ENCODE results near the gene TF.

TF gene

DNA sequence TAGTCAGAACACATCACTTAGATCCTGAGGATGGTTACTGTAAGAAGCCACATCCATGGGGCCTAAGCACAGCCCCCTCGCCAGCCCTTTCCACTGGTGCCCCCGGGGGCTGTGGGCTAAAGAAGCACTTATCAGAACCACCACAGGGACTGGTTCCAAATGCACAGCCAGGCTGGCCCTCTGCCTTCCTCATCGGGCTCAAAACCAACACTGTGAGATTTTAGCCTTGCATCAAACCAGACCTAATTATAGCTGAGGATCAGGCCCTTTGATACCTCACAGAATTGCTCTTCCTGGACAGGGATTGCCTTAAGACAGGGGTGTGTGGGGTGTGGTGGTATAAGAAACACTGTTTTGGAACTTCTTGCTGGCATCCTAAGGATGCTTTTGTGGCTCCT lies 83.1 kb downstream of the TF start:
- WGBS: 59% methylated on average over 2 of the region's 3 CpGs

DNA sequence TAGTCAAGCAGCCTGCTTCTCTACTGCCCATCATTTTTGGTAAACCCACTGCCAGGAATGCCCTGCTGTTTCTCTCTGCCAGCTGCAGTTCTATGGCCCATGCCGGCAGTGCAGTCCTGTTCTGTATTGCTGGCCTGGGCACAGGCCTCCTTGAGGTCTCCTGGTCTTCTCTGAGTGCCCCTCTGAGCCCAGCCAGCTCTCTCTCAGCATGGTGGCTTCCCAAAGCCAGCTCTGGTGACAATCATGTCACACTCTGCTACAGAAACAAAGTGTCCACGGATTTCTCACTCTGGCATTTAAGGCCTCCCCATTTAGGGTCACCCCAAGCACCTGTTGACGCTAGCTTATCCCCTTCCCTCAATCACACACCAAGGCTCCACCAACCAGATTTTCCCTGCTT lies 83.9 kb downstream of the TF start:
- H3K4me3 ChIP-seq (ENCODE audit: insufficient read depth in 1 of 2, low read depth in 1 of 2, low read length in 2 of 2): no peak overlapping the region
- H2AK5ac ChIP-seq (ENCODE audit: low read length, severe bottlenecking): no peak overlapping the region
- H2BK120ac ChIP-seq (ENCODE audit: low read depth, low read length): no peak overlapping the region
- no peak overlapping the region for H2AFZ ChIP-seq (ENCODE audit: low read depth, low read length)
- WGBS: 72% methylated on average over 3 of the region's 3 CpGs
- no peak overlapping the region for H3K18ac ChIP-seq (ENCODE audit: low read depth in 1 of 2, low read length in 2 of 2)
- no peak overlapping the region for H3K9ac ChIP-seq (ENCODE audit: low read length)
- H3K27me3 ChIP-seq (ENCODE audit: control insufficient read depth in 1 of 2, insufficient read depth in 1 of 2, low read length in 2 of 2): peaks cover 4 to 8% of the 10 kb centered on the region in 2 experiments
- no peak overlapping the region for H4K91ac ChIP-seq (ENCODE audit: low read length)
- H3K79me1 ChIP-seq (replicated peaks; ENCODE audit: low read length, poor library complexity, severe bottlenecking): no peaks in the 10 kb centered on the region
- H3K27ac ChIP-seq (ENCODE audit: low read length, poor library complexity, severe bottlenecking): no peak overlapping the region
- H3K36me3 ChIP-seq (ENCODE audit: control insufficient read depth in 1 of 2, insufficient read depth in 2 of 2, low read depth in 1 of 2, low read length in 2 of 2): peaks cover 6 to 29% of the 10 kb centered on the region in 2 experiments
- no peak overlapping the region for H2BK12ac ChIP-seq (ENCODE audit: low read length in 2 of 2)
- H3K4me2 ChIP-seq (ENCODE audit: low read length, poor library complexity, severe bottlenecking): no peak overlapping the region
- H4K8ac ChIP-seq (ENCODE audit: low read length): no peak overlapping the region
- no peak overlapping the region for H3K14ac ChIP-seq (ENCODE audit: low read length in 2 of 2)
- DNase-seq: no peak
- H3K9me3 ChIP-seq (ENCODE audit: control insufficient read depth, low read length): no peaks in the 10 kb centered on the region
- no peak overlapping the region for H2BK5ac ChIP-seq (ENCODE audit: low read depth, low read length, poor library complexity, severe bottlenecking)
- H2BK15ac ChIP-seq (ENCODE audit: low read depth, poor library complexity, severe bottlenecking): no peak overlapping the region
- H3K4ac ChIP-seq (ENCODE audit: low read depth in 1 of 2, low read length in 2 of 2): no peak overlapping the region
- peaks cover 2% of the 10 kb centered on the region for H3K4me1 ChIP-seq (ENCODE audit: control insufficient read depth, insufficient read depth, low read depth, low read length)
- H3K23ac ChIP-seq (ENCODE audit: low read length in 2 of 2): no peak overlapping the region

More for the DNA sequence above, 83.1 kb downstream of the TF start:
- H3K36me3 ChIP-seq (ENCODE audit: control insufficient read depth in 1 of 2, insufficient read depth in 2 of 2, low read depth in 1 of 2, low read length in 2 of 2): peaks cover 10 to 32% of the 10 kb centered on the region in 2 experiments
- peaks cover 2% of the 10 kb centered on the region for H3K4me1 ChIP-seq (ENCODE audit: control insufficient read depth, insufficient read depth, low read depth, low read length)
- H3K9me3 ChIP-seq (ENCODE audit: control insufficient read depth, low read length): no peaks in the 10 kb centered on the region
- no peak overlapping the region for H2BK15ac ChIP-seq (ENCODE audit: low read depth, poor library complexity, severe bottlenecking)
- DNase-seq: no peak
- no peaks in the 10 kb centered on the region for H3K79me1 ChIP-seq (replicated peaks; ENCODE audit: low read length, poor library complexity, severe bottlenecking)
- H3K9ac ChIP-seq (ENCODE audit: low read length): no peak overlapping the region
- no peak overlapping the region for H2BK12ac ChIP-seq (ENCODE audit: low read length in 2 of 2)
- H2BK5ac ChIP-seq (ENCODE audit: low read depth, low read length, poor library complexity, severe bottlenecking): no peak overlapping the region
- H2BK120ac ChIP-seq (ENCODE audit: low read depth, low read length): no peak overlapping the region
- H4K91ac ChIP-seq (ENCODE audit: low read length): no peak overlapping the region
- H3K4me3 ChIP-seq (ENCODE audit: insufficient read depth in 1 of 2, low read depth in 1 of 2, low read length in 2 of 2): no peak overlapping the region
- no peak overlapping the region for H3K4me2 ChIP-seq (ENCODE audit: low read length, poor library complexity, severe bottlenecking)
- H2AK5ac ChIP-seq (ENCODE audit: low read length, severe bottlenecking): no peak overlapping the region
- H3K4ac ChIP-seq (ENCODE audit: low read depth in 1 of 2, low read length in 2 of 2): no peak overlapping the region
- peak overlapping the region; percentile 5 for H2AFZ ChIP-seq (ENCODE audit: low read depth, low read length)
- peaks cover 4 to 8% of the 10 kb centered on the region in 2 experiments for H3K27me3 ChIP-seq (ENCODE audit: control insufficient read depth in 1 of 2, insufficient read depth in 1 of 2, low read length in 2 of 2)
- no peak overlapping the region for H3K27ac ChIP-seq (ENCODE audit: low read length, poor library complexity, severe bottlenecking)
- no peak overlapping the region for H3K23ac ChIP-seq (ENCODE audit: low read length in 2 of 2)
- no peak overlapping the region for H3K14ac ChIP-seq (ENCODE audit: low read length in 2 of 2)
- H3K18ac ChIP-seq (ENCODE audit: low read depth in 1 of 2, low read length in 2 of 2): no peak overlapping the region
- H4K8ac ChIP-seq (ENCODE audit: low read length): no peak overlapping the region

DNA sequence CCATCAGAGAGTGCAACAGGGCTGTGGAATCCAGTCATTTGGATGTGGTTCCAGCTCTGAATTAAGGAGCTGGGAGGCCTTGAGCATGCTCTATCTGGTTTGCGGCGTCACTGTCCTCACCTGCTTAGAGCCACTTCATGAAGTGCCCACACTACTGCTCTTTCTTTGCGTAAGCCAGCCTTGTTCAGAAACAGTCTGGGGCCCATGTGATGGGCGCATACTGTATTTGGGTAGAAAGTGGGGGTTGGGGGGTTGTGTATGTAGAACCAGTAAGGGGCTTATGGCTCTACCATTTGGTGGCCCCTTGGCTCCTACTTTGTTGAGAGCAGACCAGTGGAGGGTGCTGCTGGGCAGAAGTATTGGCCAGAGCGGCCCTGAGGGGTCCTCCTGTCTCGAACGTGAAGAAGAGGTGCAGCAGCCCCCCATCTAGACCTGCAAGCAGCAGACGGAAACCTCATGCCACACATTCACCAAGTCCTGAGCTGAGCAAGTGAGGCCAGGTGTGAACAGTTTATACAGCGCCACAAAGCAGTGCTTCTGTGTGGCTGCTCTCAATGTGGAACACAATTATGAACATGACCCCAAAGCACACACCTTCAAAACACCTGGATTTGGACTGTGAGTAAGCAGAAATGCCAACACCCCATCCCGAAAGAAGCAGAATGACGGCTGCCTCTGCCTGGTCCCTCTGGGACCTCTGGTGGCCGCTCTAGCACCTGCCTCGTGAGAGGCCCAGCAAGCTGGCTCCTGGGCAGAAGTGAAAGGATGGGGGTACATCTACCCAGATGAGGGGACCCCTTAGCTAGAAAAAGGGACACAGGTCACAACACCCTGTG lies 86.0 kb downstream of the TF start:
- Histone ChIP-seq H2AFZ (ENCODE audit: low read depth, low read length) (no peak overlapping the region), H4K91ac (ENCODE audit: low read length) (no peak overlapping the region), H2BK15ac (ENCODE audit: low read depth, poor library complexity, severe bottlenecking) (no peak overlapping the region), H2BK120ac (ENCODE audit: low read depth, low read length) (no peak overlapping the region), H3K9ac (ENCODE audit: low read length) (no peak overlapping the region), H3K4me3 (ENCODE audit: insufficient read depth in 1 of 2, low read depth in 1 of 2, low read length in 2 of 2) (no peak overlapping the region), H3K27ac (ENCODE audit: low read length, poor library complexity, severe bottlenecking) (no peak overlapping the region), H2BK12ac (ENCODE audit: low read length in 2 of 2) (no peak overlapping the region), H3K4me2 (ENCODE audit: low read length, poor library complexity, severe bottlenecking) (no peak overlapping the region), H3K18ac (ENCODE audit: low read depth in 1 of 2, low read length in 2 of 2) (no peak overlapping the region), H3K14ac (ENCODE audit: low read length in 2 of 2) (no peak overlapping the region), H3K4me1 (ENCODE audit: control insufficient read depth, insufficient read depth, low read depth, low read length) (peaks cover 2% of the 10 kb centered on the region), H2AK5ac (ENCODE audit: low read length, severe bottlenecking) (no peak overlapping the region), H3K9me3 (ENCODE audit: control insufficient read depth, low read length) (no peaks in the 10 kb centered on the region), H3K27me3 (ENCODE audit: control insufficient read depth in 1 of 2, insufficient read depth in 1 of 2, low read length in 2 of 2) (peaks cover 8 to 12% of the 10 kb centered on the region in 2 experiments), H3K23ac (ENCODE audit: low read length in 2 of 2) (no peak overlapping the region), H4K8ac (ENCODE audit: low read length) (no peak overlapping the region), H3K36me3 (ENCODE audit: control insufficient read depth in 1 of 2, insufficient read depth in 2 of 2, low read depth in 1 of 2, low read length in 2 of 2) (peaks cover 0 to 18% of the 10 kb centered on the region in 2 experiments), H2BK5ac (ENCODE audit: low read depth, low read length, poor library complexity, severe bottlenecking) (no peak overlapping the region), H3K4ac (ENCODE audit: low read depth in 1 of 2, low read length in 2 of 2) (no peak overlapping the region), H3K79me1 (replicated peaks; ENCODE audit: low read length, poor library complexity, severe bottlenecking) (no peaks in the 10 kb centered on the region)
- WGBS: 67% methylated on average over 13 of the region's 13 CpGs
- no peak for DNase-seq

DNA sequence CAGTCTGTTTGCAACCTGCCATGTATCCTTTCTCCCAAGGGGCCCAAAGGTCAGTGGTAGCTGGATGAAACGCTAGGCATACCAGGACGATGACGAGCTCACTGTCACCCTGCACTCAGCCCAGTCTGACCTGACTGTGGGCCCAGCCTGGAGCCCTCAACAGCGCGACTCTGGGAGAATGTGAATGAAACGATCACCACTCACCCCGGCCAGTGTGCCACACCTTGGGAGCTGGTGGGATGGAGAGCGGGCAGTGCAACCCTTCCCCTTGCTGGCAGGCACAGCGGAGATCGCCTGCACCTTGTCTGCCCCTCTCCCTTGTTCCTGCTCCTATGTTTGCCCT lies 86.6 kb downstream of the TF start:
- Histone ChIP-seq H3K27me3 (ENCODE audit: control insufficient read depth in 1 of 2, insufficient read depth in 1 of 2, low read length in 2 of 2) (peaks cover 10 to 12% of the 10 kb centered on the region in 2 experiments), H3K79me1 (replicated peaks; ENCODE audit: low read length, poor library complexity, severe bottlenecking) (no peaks in the 10 kb centered on the region), H2BK15ac (ENCODE audit: low read depth, poor library complexity, severe bottlenecking) (no peak overlapping the region), H4K91ac (ENCODE audit: low read length) (no peak overlapping the region), H2BK120ac (ENCODE audit: low read depth, low read length) (no peak overlapping the region), H3K4me3 (ENCODE audit: insufficient read depth in 1 of 2, low read depth in 1 of 2, low read length in 2 of 2) (no peak overlapping the region), H3K9ac (ENCODE audit: low read length) (no peak overlapping the region), H3K9me3 (ENCODE audit: control insufficient read depth, low read length) (no peaks in the 10 kb centered on the region), H3K36me3 (ENCODE audit: control insufficient read depth in 1 of 2, insufficient read depth in 2 of 2, low read depth in 1 of 2, low read length in 2 of 2) (peaks cover 0 to 22% of the 10 kb centered on the region in 2 experiments), H3K4me2 (ENCODE audit: low read length, poor library complexity, severe bottlenecking) (no peak overlapping the region), H3K4me1 (ENCODE audit: control insufficient read depth, insufficient read depth, low read depth, low read length) (peaks cover 2% of the 10 kb centered on the region), H2BK5ac (ENCODE audit: low read depth, low read length, poor library complexity, severe bottlenecking) (no peak overlapping the region), H4K8ac (ENCODE audit: low read length) (no peak overlapping the region), H2BK12ac (ENCODE audit: low read length in 2 of 2) (no peak overlapping the region), H3K27ac (ENCODE audit: low read length, poor library complexity, severe bottlenecking) (no peak overlapping the region), H3K23ac (ENCODE audit: low read length in 2 of 2) (no peak overlapping the region), H3K14ac (ENCODE audit: low read length in 2 of 2) (peak overlapping the region in 1 of 2 experiments; percentile 6), H2AFZ (ENCODE audit: low read depth, low read length) (no peak overlapping the region), H3K4ac (ENCODE audit: low read depth in 1 of 2, low read length in 2 of 2) (no peak overlapping the region), H2AK5ac (ENCODE audit: low read length, severe bottlenecking) (no peak overlapping the region), H3K18ac (ENCODE audit: low read depth in 1 of 2, low read length in 2 of 2) (no peak overlapping the region)
- no peak for DNase-seq
- WGBS: 92% methylated on average over 10 of the region's 10 CpGs

Data from mesenchymal stem cell (in vitro differentiated cells and primary cell).